Smooth muscle cell of the brain vasculature (primary cell): ENCODE results near the gene WDR54.
"Not testable (repeated sequence)": the region's sequence is repeated elsewhere in the genome, so short reads cannot be mapped to it uniquely, and the experiment has no call there.

Source experiments
- DNase-seq: peaks from one replicate; pipeline ENCODE4 v3.0.0-alpha.2; 2012; ENCODE audit warnings: low read depth, low spot score

WDR54 gene

DNA sequence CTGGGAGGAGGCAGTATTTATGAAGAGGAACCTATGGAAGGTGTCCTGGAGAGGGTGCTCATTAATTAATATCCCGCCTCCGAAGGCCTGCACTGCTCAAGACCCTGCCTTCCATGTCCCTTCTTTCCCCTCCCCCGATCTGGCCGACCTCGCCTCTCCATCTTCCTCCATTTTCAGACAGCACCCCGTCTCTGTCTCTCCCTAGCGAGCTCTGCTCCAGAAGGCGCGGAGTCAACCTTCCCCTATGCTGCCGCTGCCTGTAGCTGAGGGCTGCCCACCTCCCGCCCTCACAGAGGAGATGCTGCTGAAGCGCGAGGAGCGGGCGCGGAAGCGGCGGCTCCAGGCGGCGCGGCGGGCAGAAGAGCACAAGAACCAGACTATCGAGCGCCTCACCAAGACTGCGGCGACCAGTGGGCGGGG, 35.6 kb downstream of the WDR54 start:
- DNase-seq: no peak

GRCh38 chr2:74457549-74458131, 36.1 kb downstream of the WDR54 start:
- no peak for DNase-seq

GRCh38 chr2:74458132-74458937, 36.8 kb downstream of the WDR54 start, which contains the start of gene WBP1:
Gene WBP1 (plus strand): TSS chr2:74458438. CDS start chr2:74458603, 165 bp downstream.
- peak; percentile 100 for DNase-seq

DNA sequence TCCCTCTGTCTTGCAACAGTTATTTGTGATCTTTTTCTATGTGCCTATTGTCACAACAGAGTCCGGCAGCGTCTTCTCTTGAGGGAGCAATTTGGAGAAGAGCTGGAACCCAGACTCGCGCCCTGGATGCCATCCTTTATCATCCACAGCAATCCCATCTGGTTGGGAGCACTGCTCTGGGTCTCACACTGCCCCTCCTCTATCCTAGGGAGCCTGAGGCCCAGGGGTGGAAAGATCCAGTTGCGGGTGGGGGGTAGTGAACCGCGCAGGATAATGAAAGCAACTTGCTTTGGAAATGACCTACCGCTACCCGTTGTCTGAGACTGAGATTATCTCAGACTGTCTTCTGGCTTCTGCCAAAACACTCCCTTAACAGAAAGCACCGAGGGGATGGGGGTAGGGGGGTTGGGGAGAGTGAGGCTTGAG, 37.4 kb downstream of the WDR54 start:
- DNase-seq: no peak

DNA sequence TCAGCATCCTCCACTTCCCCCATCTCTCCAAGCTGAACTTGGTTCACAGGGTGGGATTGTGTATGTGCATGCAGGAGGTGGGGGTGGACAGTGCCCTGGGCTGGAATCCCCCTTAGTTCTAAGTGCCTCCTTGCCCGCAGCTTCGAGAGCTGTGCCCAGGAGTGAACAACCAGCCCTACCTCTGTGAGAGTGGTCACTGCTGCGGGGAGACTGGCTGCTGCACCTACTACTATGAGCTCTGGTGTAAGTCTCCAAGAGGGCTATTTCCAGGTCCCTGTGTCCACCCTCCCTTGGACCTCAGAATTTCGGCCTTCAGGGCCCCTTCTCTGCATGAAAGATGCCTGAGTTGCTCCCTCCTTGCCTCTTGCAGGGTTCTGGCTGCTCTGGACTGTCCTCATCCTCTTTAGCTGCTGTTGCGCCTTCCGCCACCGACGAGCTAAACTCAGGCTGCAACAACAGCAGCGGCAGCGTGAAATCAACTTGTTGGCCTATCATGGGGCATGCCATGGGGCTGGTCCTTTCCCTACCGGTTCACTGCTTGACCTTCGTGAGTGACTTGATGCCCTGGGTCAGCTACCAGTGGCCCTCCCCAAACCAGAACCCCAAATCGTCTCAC, 38.1 kb downstream of the WDR54 start:
- DNase-seq: not testable (repeated sequence)

- not testable (repeated sequence) for DNase-seq
These were observed 38.7 kb downstream of the WDR54 start for GRCh38 chr2:74460187-74460586.

DNA sequence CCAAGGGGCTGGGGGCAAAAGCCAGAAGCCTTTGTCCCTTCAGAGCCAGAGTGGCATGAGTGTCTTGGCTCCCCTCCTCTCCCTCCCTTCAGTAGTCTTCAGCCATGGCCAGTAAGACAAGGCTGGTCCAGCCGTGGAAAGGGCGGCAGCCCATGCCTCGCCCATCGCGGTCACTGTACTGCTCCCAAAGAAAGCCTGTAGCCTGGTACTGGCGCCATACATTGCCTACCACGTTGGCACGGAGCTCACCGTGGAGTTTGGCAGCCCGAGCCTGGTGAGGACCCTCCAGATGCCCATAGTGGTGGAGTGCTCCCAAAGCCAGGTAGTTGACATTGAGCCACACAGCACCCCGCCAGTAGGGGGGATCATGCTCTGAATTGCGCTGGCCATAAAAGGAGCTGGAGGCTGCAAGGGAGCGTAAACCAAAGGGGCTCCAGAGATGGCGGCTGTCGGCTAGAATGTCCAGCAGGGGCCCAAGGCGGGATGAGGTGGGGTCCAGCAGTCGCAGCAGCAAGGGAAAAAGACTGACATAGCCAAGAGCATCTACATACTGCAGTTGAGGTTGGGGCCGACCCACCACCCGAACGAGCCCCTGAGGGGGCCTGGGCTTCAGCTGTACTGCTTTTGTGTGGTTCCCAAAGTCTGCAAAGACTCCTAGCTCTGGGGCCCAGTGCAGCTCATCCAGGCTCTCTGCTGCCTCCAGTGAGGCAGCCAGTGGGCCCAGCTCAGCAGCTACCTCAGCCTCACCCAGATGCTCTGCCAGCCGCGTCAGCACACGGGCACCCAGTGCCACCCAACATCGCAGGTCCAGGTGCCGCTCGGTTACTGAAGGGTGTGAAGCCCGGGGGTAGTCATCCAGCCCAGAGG, 39.9 kb downstream of the WDR54 start:
- no peak for DNase-seq

DNA sequence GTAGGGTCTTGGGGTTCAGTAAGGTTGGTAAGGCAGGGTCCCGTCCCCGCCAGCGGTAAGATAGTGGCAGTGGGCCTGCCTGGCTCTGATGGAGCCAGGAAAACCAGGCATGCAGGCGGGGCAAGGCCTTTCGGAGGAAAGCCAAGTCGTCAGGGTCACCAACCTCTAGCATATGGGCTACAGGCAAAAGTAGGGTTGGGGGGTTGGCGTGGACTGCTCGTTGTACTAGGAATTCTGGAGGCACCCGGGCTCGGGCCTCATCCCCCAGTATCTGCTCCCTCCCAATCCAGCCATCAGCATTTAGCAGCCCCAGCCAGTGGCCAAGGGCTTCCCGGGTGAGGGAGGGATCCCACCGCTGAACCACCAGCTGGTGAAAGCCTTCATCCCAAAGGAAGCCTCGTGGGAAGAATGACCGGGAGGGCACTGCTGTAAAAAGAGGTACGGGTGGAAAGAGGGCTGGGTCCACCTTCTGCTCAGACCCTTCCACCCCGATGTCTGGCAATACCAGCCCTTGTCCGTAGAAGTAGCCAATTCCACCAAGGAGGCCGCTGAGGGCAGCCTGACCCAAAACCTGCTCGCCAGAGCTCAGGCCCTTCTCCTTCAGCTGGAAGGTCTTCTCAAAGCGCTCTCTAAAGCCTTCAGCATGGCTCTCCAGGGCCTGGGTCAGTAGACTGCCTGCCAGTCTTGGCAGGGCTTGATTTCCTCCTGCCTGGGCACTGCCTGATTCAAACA, 40.7 kb downstream of the WDR54 start:
- DNase-seq: no peak

GRCh38 chr2:74462786-74463105, 41.2 kb downstream of the WDR54 start:
- no peak for DNase-seq

DNA sequence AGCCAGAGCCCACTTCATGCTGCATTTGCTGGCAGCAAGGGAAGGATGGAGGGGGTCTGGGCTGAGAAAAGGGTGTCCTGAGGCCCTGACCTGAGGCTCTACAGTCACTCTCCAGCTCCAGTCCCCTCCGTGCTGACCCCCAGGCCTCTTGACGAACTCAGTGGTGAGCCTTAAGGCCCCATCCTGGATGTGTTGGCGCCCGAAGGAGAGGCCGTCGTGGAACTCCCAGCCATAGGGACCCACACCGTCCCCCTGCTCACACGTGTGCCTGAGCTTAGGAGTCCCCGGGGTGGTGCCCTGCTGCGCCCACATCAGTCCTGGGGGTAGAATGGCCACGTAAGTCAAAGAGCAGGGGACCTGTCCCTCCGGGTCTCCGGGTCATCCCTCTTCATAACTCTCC, 42.9 kb downstream of the WDR54 start:
- DNase-seq: no peak

DNA sequence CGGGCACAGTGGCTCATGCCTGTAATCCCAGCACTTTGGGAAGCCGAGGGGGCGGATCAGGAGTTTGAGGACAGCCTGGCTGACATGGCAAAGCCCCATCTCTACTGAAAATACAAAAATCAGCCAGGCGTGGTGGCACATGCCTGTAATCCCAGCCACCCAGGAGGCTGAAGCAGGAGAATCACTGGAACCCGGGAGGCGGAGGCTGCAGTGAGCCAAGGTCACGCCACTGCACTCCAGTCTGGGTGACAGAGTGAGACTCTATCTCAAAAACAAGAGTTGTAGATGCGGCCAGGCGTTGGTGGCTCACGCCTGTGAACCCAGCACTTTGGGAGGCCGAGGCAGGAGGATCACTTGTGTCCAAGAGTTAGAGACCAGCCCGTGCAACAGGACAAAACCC, 49.2 kb downstream of the WDR54 start:
- not testable (repeated sequence) for DNase-seq

DNA sequence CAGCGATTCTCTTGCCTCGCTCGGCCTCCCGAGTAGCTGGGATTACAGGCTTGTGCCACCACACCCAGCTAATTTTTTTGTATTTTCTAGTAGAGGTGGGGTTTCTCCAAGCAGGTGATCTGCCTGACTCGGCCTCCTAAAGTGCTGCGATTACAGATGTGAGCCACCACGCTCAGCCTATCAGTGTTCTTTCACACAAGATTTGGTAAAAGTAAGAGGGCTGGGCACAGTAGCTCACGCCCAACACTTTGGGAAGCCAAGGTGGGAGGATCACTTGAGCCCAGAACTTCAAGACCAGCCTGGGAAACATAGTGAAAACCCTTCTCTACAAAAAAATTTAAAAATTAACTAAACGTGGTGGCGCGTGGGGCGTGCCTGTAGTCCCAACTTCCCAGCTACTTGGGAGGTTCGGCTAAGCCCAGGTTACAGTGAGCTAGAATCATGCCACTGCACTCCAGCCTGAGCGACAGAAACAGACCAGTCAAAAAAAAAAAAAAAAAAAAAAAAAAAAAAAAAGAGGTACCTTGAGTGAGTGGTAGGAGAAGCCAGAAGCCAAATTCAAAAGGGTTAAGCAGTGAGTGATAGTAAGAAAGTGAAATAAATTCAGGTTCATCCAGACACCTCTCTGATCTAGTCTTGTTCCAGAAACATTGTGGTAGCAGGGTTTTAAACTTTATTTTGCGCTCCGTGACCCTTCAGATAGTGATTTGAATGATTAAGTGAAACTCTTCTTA, 50.0 kb downstream of the WDR54 start:
- no peak for DNase-seq

DNA sequence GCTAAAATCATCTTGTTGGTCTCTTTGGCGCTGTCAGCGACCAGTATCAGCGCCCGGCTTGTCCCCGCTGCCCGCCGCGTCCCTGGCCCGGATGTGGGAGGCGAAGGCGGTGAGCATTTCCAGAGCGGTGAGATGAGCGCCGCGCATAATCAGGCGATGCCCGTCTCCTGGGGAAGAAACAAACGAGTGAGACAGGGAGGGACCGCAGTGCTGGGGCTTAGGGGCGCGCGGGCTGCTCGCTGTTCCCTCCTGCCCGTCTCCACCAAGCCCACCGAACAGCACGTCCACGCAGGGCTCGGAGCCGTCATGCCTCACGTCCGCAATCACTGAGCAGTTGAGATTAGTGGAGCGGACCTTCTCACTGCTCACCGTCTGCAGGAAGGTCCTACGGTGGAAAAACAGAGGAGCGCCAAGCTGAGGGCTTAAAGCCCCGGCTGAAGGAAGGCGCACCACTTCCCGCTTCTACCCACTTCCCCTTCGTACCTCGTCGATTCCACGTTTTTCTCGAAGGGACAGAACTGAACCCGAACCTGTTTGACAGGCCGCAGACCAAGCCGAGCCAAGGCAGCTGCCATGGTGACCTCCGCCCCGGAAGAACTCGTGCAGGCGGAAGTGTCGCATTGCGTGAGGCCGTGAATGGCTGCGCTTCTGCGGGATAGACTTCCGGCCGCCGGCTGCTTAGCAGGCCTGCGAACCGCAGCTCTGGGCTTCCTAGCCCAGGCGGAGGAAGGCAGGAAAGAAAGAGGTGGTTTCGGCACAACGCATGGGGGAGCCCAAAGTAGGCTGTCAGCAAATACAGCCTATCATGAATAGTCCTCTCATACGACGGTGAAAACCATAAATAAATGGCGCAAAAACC, 50.8 kb downstream of the WDR54 start, which contains the start of gene MRPL53:
Gene MRPL53, minus strand, starts transcription at position 595 of the 859 bp plus-strand sequence. Its CDS starts 20 bp downstream, at position 575.
- DNase-seq: peak; percentile 82

DNA sequence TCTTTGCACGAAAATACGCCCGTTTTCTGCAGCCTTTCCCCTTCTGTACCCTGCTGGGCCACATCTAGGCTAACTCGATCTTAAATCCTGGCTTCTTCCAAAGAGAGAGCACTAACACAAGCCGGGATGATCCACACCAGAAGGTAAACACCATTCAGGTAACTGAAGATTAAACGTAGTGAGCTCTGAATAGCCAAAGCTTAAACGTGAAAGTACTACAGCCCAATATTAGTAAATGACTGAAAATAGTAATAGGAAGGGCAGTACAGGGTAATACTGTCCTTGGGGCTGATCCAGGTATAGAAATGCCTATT, 51.4 kb downstream of the WDR54 start:
- DNase-seq: no peak

- DNase-seq: no peak
These were observed 53.0 kb downstream of the WDR54 start for GRCh38 chr2:74474481-74474880.

- DNase-seq: no peak
These were observed 53.4 kb downstream of the WDR54 start for GRCh38 chr2:74474899-74475298.
